HG02981 (cell line): Measurements from ENCODE around the gene PTPRU.

Experiments
- ATAC-seq: cut with Tn5 transposase; IDR thresholded peaks from one replicate; pipeline ENCODE4 v1.9.1; 2021; ENCODE audit warnings: mild to moderate bottlenecking, moderate library complexity; ENCODE audit not compliant: unreplicated experiment

Gene PTPRU

GRCh38 chr1:29327223-29327935 is 91.1 kb downstream of the PTPRU start:
- ATAC-seq: no peak

GRCh38 chr1:29329022-29329775 is 92.9 kb downstream of the PTPRU start:
- ATAC-seq: no peak

DNA sequence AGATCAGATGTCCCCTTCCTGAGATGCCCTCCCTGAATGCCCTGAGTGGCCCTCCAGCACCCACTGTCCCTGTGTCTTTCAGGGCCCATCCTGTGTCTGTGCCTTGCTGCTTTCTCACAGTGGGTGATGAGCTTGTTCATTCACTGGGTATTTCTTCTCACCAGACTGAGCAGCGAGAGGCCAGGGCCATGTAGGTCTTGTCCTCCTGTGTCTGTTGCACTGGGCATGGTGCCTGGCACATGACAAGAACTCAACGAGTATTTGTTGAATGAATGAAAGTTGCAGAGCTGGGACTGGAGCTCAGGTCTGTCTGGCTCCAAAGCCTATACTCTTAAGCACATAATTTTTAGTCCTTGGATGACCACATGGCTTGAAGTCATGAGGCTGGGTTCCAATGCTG is 93.8 kb downstream of the PTPRU start:
- no peak for ATAC-seq

DNA sequence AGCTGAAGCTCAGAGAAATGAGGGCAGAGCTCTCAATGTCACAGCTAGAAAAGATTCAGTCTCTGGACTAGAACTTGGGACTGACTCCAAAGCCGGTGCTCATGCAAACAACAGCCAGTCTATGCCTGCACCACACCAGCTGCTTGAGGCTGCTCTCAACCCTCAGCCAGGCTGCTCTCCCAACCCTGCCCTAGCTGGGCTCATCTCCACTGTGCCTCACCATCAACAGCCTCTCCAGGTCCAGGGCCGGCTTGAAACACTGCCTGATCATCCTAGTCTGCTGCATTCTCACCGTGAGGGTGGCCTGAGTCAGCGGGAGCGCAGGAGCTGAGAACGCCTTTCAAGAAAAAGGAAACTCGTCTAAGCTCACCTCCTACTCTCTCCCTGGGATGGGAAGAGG is 94.5 kb downstream of the PTPRU start:
- no peak for ATAC-seq

GRCh38 chr1:29331309-29331708 is 95.0 kb downstream of the PTPRU start:
- ATAC-seq: no peak

DNA sequence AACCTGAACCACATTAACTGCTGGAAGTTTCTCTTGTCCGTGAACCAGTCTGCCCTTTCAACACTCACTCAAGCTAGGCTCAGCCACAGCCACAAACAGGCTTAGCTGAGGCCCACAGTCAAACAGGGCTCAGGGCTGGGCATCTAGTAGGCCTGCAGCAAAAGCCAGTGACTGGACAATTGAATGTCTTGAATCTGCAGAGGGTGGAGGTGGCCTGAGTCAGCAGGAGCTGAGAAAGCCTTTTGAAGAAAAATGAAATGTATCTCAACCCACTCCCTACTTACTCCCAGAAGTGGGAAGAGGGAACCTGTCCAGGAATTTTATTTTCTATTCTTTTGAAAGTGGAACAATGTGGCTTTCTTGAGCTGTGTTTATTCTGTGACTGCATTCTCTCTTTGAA is 95.4 kb downstream of the PTPRU start:
- ATAC-seq: no peak

DNA sequence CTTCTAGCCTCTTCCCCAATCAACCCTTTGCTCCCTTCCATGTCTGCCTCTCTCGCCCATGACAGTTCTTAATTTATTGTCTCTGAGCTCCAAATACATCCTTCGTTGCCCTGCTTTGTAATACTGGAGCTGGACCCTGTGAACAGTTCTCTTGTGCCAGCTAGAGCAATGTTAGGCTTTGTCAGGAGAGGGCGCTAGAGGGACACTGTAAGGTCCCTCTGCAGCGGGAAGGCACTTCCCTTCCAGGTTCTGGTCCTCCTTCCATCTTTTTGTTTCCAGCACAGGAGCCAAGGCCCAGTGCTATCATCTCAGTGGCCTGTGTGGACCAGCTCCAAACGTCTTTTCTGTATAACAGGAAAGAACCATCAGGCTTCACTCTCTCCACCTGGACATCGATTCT is 95.9 kb downstream of the PTPRU start:
- ATAC-seq: no peak

DNA sequence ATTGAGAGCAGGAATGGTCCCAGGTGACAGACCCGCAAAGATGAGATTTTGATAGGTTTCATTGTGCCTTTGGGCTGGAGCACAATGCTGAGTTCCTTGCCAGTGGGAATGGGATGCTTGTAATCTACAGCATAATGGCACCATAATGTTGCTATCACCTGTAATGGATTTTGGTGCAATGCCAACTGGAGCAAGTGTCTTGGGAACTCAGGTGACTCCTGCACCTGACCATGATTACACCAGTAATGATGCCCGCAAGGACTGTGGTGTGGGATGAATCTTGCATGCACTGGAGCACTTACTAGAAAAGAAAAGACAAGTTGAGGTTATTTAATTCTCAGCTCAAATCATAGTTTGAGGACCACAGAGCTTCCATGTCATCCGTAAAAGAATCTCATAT is 96.7 kb downstream of the PTPRU start:
- no peak for ATAC-seq

DNA sequence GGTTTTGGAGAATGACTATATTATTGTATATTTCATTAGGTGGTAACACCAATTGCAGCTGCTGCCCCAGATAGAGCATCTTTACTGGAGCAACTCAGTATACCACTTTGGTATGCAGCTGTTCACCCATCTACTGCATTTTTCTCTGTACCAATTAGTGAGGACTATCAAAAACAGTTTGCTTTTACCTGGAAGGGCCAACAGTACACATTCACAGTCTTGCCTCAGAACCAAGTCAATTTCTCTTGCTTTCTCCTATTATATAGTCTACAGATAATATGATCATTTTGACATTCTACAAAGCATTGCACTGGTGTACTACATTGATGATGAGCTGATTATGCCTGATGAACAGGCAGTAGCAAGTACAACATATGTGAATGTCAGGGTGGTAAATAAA is 99.3 kb downstream of the PTPRU start:
- no peak for ATAC-seq

GRCh38 chr1:29338908-29339575 is 102.7 kb downstream of the PTPRU start:
- no peak for ATAC-seq

- no peak for ATAC-seq
Observed at GRCh38 chr1:29341936-29342335, 105.6 kb downstream of the PTPRU start.

DNA sequence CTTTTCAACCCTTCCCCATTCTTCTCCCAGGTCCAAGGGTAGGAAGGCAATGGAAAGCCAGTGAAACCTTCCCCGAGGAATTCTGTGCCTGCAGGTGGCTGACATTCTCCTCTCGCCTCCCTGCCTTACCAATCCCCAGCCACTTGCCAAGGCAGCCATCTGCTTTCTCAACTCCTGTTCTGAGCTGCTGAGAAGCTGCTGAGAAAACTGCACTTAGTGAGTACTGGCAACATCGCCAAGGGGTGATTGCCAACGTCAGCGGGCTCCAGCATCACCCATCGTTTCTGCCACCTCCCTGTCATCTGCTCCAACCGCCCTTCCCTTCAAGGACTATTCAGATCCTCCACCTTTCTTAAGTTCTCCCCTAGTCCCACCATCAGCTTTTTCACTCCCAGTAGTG is 106.0 kb downstream of the PTPRU start:
- no peak for ATAC-seq

GRCh38 chr1:29342983-29343382 is 106.7 kb downstream of the PTPRU start:
- no peak for ATAC-seq

DNA sequence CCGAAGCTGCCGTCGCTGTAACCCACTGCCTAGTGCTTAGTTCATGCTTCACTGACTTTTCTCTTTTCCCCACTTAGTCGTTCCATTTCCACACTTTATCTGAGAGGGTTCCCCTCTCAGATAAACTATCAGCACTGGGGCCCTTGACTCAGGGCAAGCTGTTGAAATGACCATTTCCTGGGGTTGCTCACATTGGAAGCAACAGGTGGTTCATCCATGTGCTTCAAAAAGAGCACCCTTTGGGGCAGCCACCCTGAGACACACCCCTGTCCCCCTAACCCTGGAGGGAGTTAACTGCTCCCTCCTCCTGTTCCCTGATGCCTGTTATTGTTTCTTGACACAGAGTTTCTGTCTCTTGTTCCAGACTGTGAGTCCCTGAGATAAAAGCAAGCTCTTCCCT is 107.2 kb downstream of the PTPRU start:
- ATAC-seq: no peak

DNA sequence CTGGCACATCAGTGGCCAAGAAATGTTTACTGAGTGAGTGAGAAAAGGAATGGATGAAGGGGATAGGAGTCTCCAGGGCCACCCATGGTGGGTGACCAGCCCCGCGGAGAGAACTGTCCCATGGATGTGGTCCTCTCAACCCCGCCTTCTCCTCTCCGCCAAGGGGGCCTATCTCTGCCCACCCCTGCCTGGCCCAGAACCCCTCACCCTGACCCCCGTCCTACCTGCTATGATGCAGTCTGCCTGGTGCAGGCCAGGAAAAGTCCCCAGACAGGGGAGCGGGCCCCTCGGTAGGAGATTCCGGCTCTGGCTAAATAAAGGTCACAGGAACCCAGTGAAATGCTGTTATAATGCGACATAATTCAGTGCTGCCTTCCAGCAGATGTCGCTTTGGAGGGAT is 107.6 kb downstream of the PTPRU start:
- no peak for ATAC-seq

DNA sequence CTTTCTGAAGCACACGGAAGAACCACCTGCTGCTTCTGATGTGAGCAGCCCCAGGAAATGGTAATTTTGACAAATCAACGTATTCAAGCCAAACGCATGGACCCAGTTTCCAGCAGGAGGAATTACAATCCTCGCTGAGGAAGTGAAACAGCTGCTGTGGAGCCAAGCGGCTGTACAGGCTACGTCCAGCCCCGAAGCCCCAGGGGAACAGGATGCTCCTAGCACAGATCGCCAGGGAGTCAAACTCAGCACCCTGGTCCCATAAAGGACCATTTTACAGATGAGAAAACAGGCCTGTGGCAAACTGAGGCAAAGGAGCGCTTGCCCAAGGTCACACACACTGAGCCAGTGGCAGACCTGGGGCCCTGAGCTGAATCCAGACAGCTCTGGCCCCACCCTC is 108.0 kb downstream of the PTPRU start:
- ATAC-seq: no peak

DNA sequence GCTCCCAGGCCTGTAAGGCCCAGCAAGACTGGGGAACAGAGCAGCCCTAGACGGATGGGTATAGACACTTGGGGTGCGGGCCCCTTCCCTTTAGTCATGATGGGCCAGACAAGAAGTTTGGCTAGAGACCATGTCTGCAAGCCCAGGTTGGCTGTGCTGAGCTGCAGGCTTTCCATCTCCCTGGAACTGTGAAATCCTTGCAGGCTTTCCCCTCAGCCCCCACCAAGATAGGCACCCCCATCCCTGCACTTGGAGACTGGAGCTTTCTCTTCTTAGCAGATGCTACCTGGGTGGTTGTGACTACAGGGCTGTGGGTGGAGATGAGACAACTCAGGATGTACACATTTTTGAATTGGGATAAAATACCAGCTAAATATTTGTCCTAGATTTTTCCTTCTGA is 110.3 kb downstream of the PTPRU start:
- no peak for ATAC-seq

GRCh38 chr1:29349871-29350491 is 113.7 kb downstream of the PTPRU start:
- no peak for ATAC-seq

DNA sequence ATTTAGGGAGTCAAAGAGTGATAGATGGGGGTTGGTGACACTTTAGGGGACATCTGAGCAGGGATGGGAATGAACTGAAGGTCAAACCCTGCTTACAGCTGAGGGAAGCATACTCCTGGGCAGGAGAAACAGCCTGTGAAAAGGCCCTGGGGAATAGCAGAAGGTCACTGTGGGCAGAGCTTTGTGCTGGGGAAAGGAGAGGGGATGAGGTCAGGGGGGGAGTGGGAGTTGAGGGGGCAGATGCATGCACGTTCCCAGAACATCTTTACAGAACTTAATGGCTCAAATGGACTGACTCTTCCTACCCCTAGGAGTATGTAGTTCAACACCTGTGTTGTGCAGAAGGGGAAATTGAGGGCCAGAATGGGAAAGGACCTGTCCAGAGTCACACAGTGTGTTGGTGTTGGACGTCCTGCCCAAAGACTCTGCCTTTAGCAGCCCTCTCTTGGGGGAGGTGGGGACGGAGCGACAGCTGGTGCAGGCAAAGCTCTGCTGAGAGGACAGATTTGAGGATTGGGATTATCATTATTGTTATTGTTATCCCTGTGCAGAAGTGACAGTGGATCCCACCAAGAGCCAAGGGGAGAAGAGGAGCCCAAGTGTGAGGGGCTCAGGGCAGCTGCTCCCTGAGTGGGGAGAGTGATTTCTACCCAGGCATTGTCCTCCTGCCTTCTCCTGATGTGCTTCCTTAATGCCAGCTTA is 116.5 kb downstream of the PTPRU start:
- ATAC-seq: no peak

DNA sequence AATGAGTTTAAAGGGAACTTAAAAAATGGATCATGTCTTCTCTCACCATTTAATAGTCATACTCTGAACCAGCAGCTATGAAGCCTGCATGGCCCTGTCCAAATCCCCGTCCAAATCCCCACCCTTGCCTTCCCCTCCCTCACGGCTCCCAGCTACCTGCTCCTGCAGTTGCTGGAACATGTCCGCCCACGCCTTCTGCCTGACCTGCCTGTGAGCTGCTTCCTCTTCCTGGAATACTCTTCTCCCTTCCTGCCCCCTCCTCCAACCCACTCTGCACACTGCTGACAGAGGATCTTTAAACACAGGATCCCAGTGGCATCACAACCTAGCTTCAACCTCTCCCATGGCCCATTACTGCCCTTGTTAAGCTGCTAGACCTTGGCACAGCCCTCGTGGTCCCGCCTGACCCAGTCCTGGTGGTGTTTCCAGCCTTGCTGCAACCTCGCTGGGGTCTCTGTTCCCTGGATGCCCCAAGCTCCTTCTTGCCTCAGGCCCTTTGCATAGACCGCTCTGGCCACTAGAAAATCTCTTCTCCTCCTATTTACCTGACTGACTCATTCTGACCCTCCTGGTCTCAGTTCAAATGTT is 118.3 kb downstream of the PTPRU start:
- no peak for ATAC-seq

GRCh38 chr1:29355375-29355774 is 119.1 kb downstream of the PTPRU start:
- ATAC-seq: no peak
